Measurements from ENCODE around the gene AFF1. TPM values are rescaled to one million over a fixed set of nuclear protein-coding genes. Genes with fewer than 3 reads are reported as not detected.

Gene AFF1
- polyA plus RNA-seq, 1 donor (not counting 4 experiments of a cell fraction or from before 2014, with no cell fraction given), result 14.4 TPM

- FAIRE-seq, result no peak
- TF ChIP-seq CTCF (optimal IDR thresholded peaks at IDR 0.05 in 1 of 3, IDR thresholded peaks at IDR 0.05 in 1 of 3, conservative IDR thresholded peaks at IDR 0.05 in 1 of 3; ENCODE audit: extremely low read depth in 1 of 3, insufficient read depth in 2 of 3, low read length in 3 of 3), result no peak
- TF ChIP-seq EZH2 (IDR thresholded peaks at IDR 0.05; ENCODE audit: low read length), result no peak
- dilution Hi-C loops (cut with MboI; ENCODE audit: extremely low pct_ligation_motif_present, low sequenced_read_pairs), result no loop called here
- Histone ChIP-seq H2AFZ (ENCODE audit: control insufficient read depth, low read length) (no peak overlapping the region), H3K27ac (ENCODE audit: control insufficient read depth, insufficient read depth, low read length) (no peak overlapping the region), H3K9me3 (ENCODE audit: control insufficient read depth, low read depth, low read length) (no peaks in the 10 kb centered on the region), H3K79me2 (ENCODE audit: control insufficient read depth, insufficient read depth, low read length) (peaks cover 16% of the 10 kb centered on the region), H3K4me1 (ENCODE audit: control insufficient read depth, extremely low read depth, insufficient read depth, low read length) (peaks cover 27% of the 10 kb centered on the region), H3K4me2 (ENCODE audit: control insufficient read depth, extremely low read depth, insufficient read depth, low read depth, low read length) (no peak overlapping the region), H3K9me1 (ENCODE audit: control insufficient read depth, extremely low read depth, insufficient read depth, low read length) (no peaks in the 10 kb centered on the region), H3K36me3 (ENCODE audit: control insufficient read depth in 2 of 2, extremely low read depth in 1 of 2, insufficient read depth in 2 of 2, low read length in 2 of 2) (no peaks in the 10 kb centered on the region), H3K27me3 (ENCODE audit: control insufficient read depth, extremely low read depth, insufficient read depth, low read length) (no peaks in the 10 kb centered on the region), H3K4me3 (ENCODE audit: control insufficient read depth in 2 of 3, extremely low read depth in 1 of 3, insufficient read depth in 2 of 3, low read depth in 1 of 3, low read length in 3 of 3) (no peak overlapping the region), H4K20me1 (ENCODE audit: control insufficient read depth, extremely low read depth, insufficient read depth, low read length) (no peaks in the 10 kb centered on the region), H3K9ac (ENCODE audit: control insufficient read depth, extremely low read depth, insufficient read depth, low read length) (no peak overlapping the region)
- DNase-seq (ENCODE audit: low read depth, low spot score), result no peak
Measured at GRCh38 chr4:87079967-87080366, 145.2 kb downstream of the AFF1 start.

- no peak for TF ChIP-seq CTCF (optimal IDR thresholded peaks at IDR 0.05 in 1 of 3, IDR thresholded peaks at IDR 0.05 in 1 of 3, conservative IDR thresholded peaks at IDR 0.05 in 1 of 3; ENCODE audit: extremely low read depth in 1 of 3, insufficient read depth in 2 of 3, low read length in 3 of 3)
- TF ChIP-seq EZH2 (IDR thresholded peaks at IDR 0.05; ENCODE audit: low read length), result no peak
- Histone ChIP-seq H3K9me1 (ENCODE audit: control insufficient read depth, extremely low read depth, insufficient read depth, low read length) (no peaks in the 10 kb centered on the region), H3K4me1 (ENCODE audit: control insufficient read depth, extremely low read depth, insufficient read depth, low read length) (peaks cover 27% of the 10 kb centered on the region), H3K79me2 (ENCODE audit: control insufficient read depth, insufficient read depth, low read length) (peaks cover 15% of the 10 kb centered on the region), H4K20me1 (ENCODE audit: control insufficient read depth, extremely low read depth, insufficient read depth, low read length) (no peaks in the 10 kb centered on the region), H3K9ac (ENCODE audit: control insufficient read depth, extremely low read depth, insufficient read depth, low read length) (no peak overlapping the region), H3K27me3 (ENCODE audit: control insufficient read depth, extremely low read depth, insufficient read depth, low read length) (no peaks in the 10 kb centered on the region), H3K4me3 (ENCODE audit: control insufficient read depth in 2 of 3, extremely low read depth in 1 of 3, insufficient read depth in 2 of 3, low read depth in 1 of 3, low read length in 3 of 3) (no peak overlapping the region), H3K4me2 (ENCODE audit: control insufficient read depth, extremely low read depth, insufficient read depth, low read depth, low read length) (no peak overlapping the region), H3K36me3 (ENCODE audit: control insufficient read depth in 2 of 2, extremely low read depth in 1 of 2, insufficient read depth in 2 of 2, low read length in 2 of 2) (no peaks in the 10 kb centered on the region), H2AFZ (ENCODE audit: control insufficient read depth, low read length) (no peak overlapping the region), H3K27ac (ENCODE audit: control insufficient read depth, insufficient read depth, low read length) (no peak overlapping the region), H3K9me3 (ENCODE audit: control insufficient read depth, low read depth, low read length) (no peaks in the 10 kb centered on the region)
- dilution Hi-C loops (cut with MboI; ENCODE audit: extremely low pct_ligation_motif_present, low sequenced_read_pairs), result no loop called here
- FAIRE-seq, result peak; percentile 64
- DNase-seq (ENCODE audit: low read depth, low spot score), result no peak
Measured at GRCh38 chr4:87080462-87080861, 145.7 kb downstream of the AFF1 start.

Measured in keratinocyte (primary cell).